ENCODE data around the gene STT3B.

DNA sequence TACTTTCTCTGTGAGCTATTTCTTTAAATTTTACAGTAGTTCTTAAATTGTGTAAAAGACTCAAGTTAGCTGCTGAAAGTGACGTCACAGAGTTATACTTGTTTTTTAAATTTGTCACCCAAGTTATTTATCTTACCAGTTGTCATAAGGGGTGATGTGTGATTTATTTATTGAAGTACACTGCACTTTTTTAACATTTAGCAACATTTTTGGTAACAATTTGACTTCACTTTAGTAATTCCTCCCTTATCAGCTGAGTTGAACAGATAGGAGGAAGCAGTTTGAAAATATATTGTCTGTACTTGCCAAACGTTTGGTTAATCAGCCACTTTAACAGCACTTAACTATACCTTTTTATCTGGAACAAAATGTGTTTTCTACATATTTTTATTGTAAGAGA lies 3.8 kb downstream of the STT3B start:
- TF ChIP-seq POLR2A (IDR thresholded peaks at IDR 0.05; ENCODE audit: low read depth, low read length) (no peak), TAF1 (IDR thresholded peaks at IDR 0.05; ENCODE audit: borderline replicate concordance, low read depth, low read length) (no peak), POLR2AphosphoS5 (IDR thresholded peaks at IDR 0.05; ENCODE audit: low read depth, low read length) (no peak)

Data from GM12892 (cell line).